ENCODE results near the gene MLLT3. TPM values are rescaled to one million over a fixed set of nuclear protein-coding genes. Genes with fewer than 3 reads are reported as not detected.

The MLLT3 gene
- total RNA-seq, 1 experiment from 2014 or later: 7.0 TPM

- H3K36me3 Mint-ChIP-seq: no peaks in the 10 kb centered on the region
- no peak for TF ChIP-seq ZNF121 (CRISPR knock-in tag; IDR thresholded peaks at IDR 0.05)
- no peak for TF ChIP-seq ELF4 (CRISPR knock-in tag; IDR thresholded peaks at IDR 0.05; ENCODE audit: low read depth)
- no peak overlapping the region for H3K4me3 Mint-ChIP-seq
- DNase-seq (ENCODE audit: low spot score): no peak
- H3K27me3 Mint-ChIP-seq (ENCODE audit: low read depth): no peaks in the 10 kb centered on the region
- POLR2A ChIA-PET: no interaction called here
- H3K9me3 Mint-ChIP-seq: peaks cover 7% of the 10 kb centered on the region
- CTCF ChIA-PET: interaction anchor here (1.3 kb wide), 1 partner anchor 46 kb away, joined by 9 read pairs; no protein-coding TSS in a partner anchor
- no peak for ATAC-seq
- no peak overlapping the region for H3K27ac Mint-ChIP-seq
- H3K4me1 Mint-ChIP-seq: no peaks in the 10 kb centered on the region
Measured at GRCh38 chr9:20570756-20571155, 51.5 kb downstream of the MLLT3 start.

GRCh38 chr9:20570087-20570486 lies 52.2 kb downstream of the MLLT3 start:
- Mint-ChIP-seq H3K4me3 (no peak overlapping the region), H3K27ac (no peak overlapping the region), H3K27me3 (ENCODE audit: low read depth) (no peaks in the 10 kb centered on the region), H3K4me1 (no peaks in the 10 kb centered on the region), H3K36me3 (no peaks in the 10 kb centered on the region), H3K9me3 (peaks cover 3% of the 10 kb centered on the region)
- ChIA-PET CTCF (interaction anchor here (1.3 kb wide), 1 partner anchor 45 kb away, joined by 9 read pairs; no protein-coding TSS in a partner anchor), POLR2A (no interaction called here)
- ATAC-seq (no peak), DNase-seq (ENCODE audit: low spot score) (no peak)
- TF ChIP-seq CBFB (CRISPR knock-in tag; IDR thresholded peaks at IDR 0.05; ENCODE audit: low read depth): no peak
- no peak for TF ChIP-seq NR2C2 (CRISPR knock-in tag; IDR thresholded peaks at IDR 0.05)
- no peak for TF ChIP-seq ESRRA (CRISPR knock-in tag; IDR thresholded peaks at IDR 0.05; ENCODE audit: borderline replicate concordance)
- no peak for TF ChIP-seq CREM (CRISPR knock-in tag; IDR thresholded peaks at IDR 0.05)
- TF ChIP-seq ZNF281 (CRISPR knock-in tag; IDR thresholded peaks at IDR 0.05): no peak
- TF ChIP-seq AR (CRISPR knock-in tag; IDR thresholded peaks at IDR 0.05): no peak
- no peak for TF ChIP-seq GTF2I (CRISPR knock-in tag; conservative IDR thresholded peaks at IDR 0.05)
- no peak for TF ChIP-seq FOXP1 (CRISPR knock-in tag; IDR thresholded peaks at IDR 0.05; ENCODE audit: borderline replicate concordance)

GRCh38 chr9:20569525-20569924 lies 52.8 kb downstream of the MLLT3 start:
- Mint-ChIP-seq H3K36me3 (no peaks in the 10 kb centered on the region), H3K4me3 (no peak overlapping the region), H3K4me1 (no peaks in the 10 kb centered on the region), H3K27ac (no peak overlapping the region), H3K27me3 (ENCODE audit: low read depth) (no peaks in the 10 kb centered on the region), H3K9me3 (no peaks in the 10 kb centered on the region)
- ChIA-PET POLR2A (no interaction called here), CTCF (interaction anchor here (1.3 kb wide), 1 partner anchor 45 kb away, joined by 9 read pairs; no protein-coding TSS in a partner anchor)
- no peak for TF ChIP-seq PREB (CRISPR knock-in tag; IDR thresholded peaks at IDR 0.05; ENCODE audit: borderline replicate concordance)
- DNase-seq (ENCODE audit: low spot score) (no peak), ATAC-seq (no peak)

GRCh38 chr9:20568400-20568799 lies 53.9 kb downstream of the MLLT3 start:
- POLR2A ChIA-PET: no interaction called here
- no peaks in the 10 kb centered on the region for H3K27me3 Mint-ChIP-seq (ENCODE audit: low read depth)

More at GRCh38 chr9:20568400-20568799, 53.9 kb downstream of the MLLT3 start:
- no peak for DNase-seq (ENCODE audit: low spot score)
- ATAC-seq: no peak
- no peak for TF ChIP-seq ZNF138 (CRISPR knock-in tag; conservative IDR thresholded peaks at IDR 0.05)
- TF ChIP-seq MXD4 (CRISPR knock-in tag; IDR thresholded peaks at IDR 0.05; ENCODE audit: borderline replicate concordance): no peak
- TF ChIP-seq PRRX2 (CRISPR knock-in tag; IDR thresholded peaks at IDR 0.05): no peak
- TF ChIP-seq E2F1 (CRISPR knock-in tag; IDR thresholded peaks at IDR 0.05): no peak
- TF ChIP-seq NR3C1 (CRISPR knock-in tag; conservative IDR thresholded peaks at IDR 0.05; ENCODE audit: low read depth): no peak
- TF ChIP-seq ETV6 (CRISPR knock-in tag; IDR thresholded peaks at IDR 0.05): no peak
- H3K36me3 Mint-ChIP-seq: no peaks in the 10 kb centered on the region
- no peaks in the 10 kb centered on the region for H3K9me3 Mint-ChIP-seq
- H3K27ac Mint-ChIP-seq: no peak overlapping the region
- no peaks in the 10 kb centered on the region for H3K4me1 Mint-ChIP-seq
- CTCF ChIA-PET: no interaction called here
- no peak overlapping the region for H3K4me3 Mint-ChIP-seq
